ENCODE data around the gene PDGFRB.
A peak's percentile ranks its signal among the peaks of the same experiment; 100 is the strongest.

PDGFRB gene

GRCh38 chr5:150143350-150144245 lies 12.0 kb downstream of the PDGFRB start:
- no peak for DNase-seq

GRCh38 chr5:150142959-150143349 lies 12.7 kb downstream of the PDGFRB start:
- no peak for DNase-seq

GRCh38 chr5:150142185-150142958 lies 13.3 kb downstream of the PDGFRB start:
- no peak for DNase-seq

- DNase-seq, result no peak
These were observed 14.0 kb downstream of the PDGFRB start for GRCh38 chr5:150141544-150142184.

- no peak for DNase-seq
These were observed 14.8 kb downstream of the PDGFRB start for GRCh38 chr5:150140830-150141229.

- no peak for DNase-seq
These were observed 16.3 kb downstream of the PDGFRB start for GRCh38 chr5:150139334-150139733.

GRCh38 chr5:150138551-150139265 lies 16.9 kb downstream of the PDGFRB start:
- DNase-seq, result no peak

- no peak for DNase-seq
These were observed 17.6 kb downstream of the PDGFRB start for GRCh38 chr5:150137997-150138396.

GRCh38 chr5:150137168-150137957 lies 18.3 kb downstream of the PDGFRB start:
- no peak for DNase-seq

GRCh38 chr5:150136305-150137167 lies 19.1 kb downstream of the PDGFRB start:
- DNase-seq, result no peak

- DNase-seq, result no peak
These were observed 19.9 kb downstream of the PDGFRB start for GRCh38 chr5:150135557-150136304.

GRCh38 chr5:150134198-150134588 lies 21.5 kb downstream of the PDGFRB start:
- DNase-seq, result no peak

GRCh38 chr5:150133581-150134197 lies 22.0 kb downstream of the PDGFRB start:
- no peak for DNase-seq

- DNase-seq, result no peak
These were observed 22.9 kb downstream of the PDGFRB start for GRCh38 chr5:150132740-150133139.

- no peak for DNase-seq
These were observed 23.5 kb downstream of the PDGFRB start for GRCh38 chr5:150131978-150132694.

GRCh38 chr5:150131461-150131860 lies 24.2 kb downstream of the PDGFRB start:
- no peak for DNase-seq

GRCh38 chr5:150130493-150130922 lies 25.1 kb downstream of the PDGFRB start:
- DNase-seq, result no peak

GRCh38 chr5:150129813-150130492 lies 25.7 kb downstream of the PDGFRB start:
- peak; percentile 30 for DNase-seq

Measured in activated CD4-positive, alpha-beta T cell treated with anti-CD3 and anti-CD28 coated beads, Interleukin-2, amount 50 U/mL, for 1 hour (primary cell).